Osteocyte (in vitro differentiated cells): ENCODE data around the gene SMYD3. TPM values are rescaled to one million over a fixed set of nuclear protein-coding genes. Genes with fewer than 3 reads are reported as not detected.

ENCODE experiments used
- DNase-seq: peaks from one replicate; pipeline ENCODE4 v3.0.0; 2021; ENCODE audit warnings: mixed read lengths; ENCODE audit not compliant: unreplicated experiment; ENCODE audit errors: extremely low spot score
- H3K27ac Mint-ChIP-seq: one replicate; pipeline ENCODE4 v1.8.0; 2021; ENCODE audit warnings: mild to moderate bottlenecking, mixed read lengths; ENCODE audit not compliant: unreplicated experiment
- H3K27me3 Mint-ChIP-seq: one replicate; pipeline ENCODE4 v1.8.0; 2021; ENCODE audit warnings: mixed read lengths; ENCODE audit not compliant: unreplicated experiment
- H3K36me3 Mint-ChIP-seq: one replicate; pipeline ENCODE4 v1.8.0; 2021; ENCODE audit warnings: mixed read lengths; ENCODE audit not compliant: unreplicated experiment
- H3K4me1 Mint-ChIP-seq: one replicate; pipeline ENCODE4 v1.8.0; 2021; ENCODE audit warnings: mixed read lengths; ENCODE audit not compliant: unreplicated experiment
- H3K4me3 Mint-ChIP-seq: one replicate; pipeline ENCODE4 v1.8.0; 2021; ENCODE audit warnings: mild to moderate bottlenecking, moderate library complexity, mixed read lengths; ENCODE audit not compliant: unreplicated experiment
- H3K9me3 Mint-ChIP-seq: one replicate; pipeline ENCODE4 v1.8.0; 2021; ENCODE audit warnings: mixed read lengths; ENCODE audit not compliant: unreplicated experiment
- CTCF ChIP-seq: fragments of 200-600 bp; sonication (generic); IDR thresholded peaks from 2 replicates; pipeline ENCODE4 v1.5.0; 2021; ENCODE audit warnings: antibody characterized with exemption, mild to moderate bottlenecking, moderate library complexity
- total RNA-seq: library from RNA; stranded (reverse); gene quantifications from 2 replicates; pipeline ENCODE4 v1.2.1, GENCODE V29; 2021

Gene SMYD3
- total RNA-seq, 1 donor from 2014 or later = 22.3 TPM

- H3K4me3 Mint-ChIP-seq = no peak overlapping the region
- H3K9me3 Mint-ChIP-seq = no peaks in the 10 kb centered on the region
- no peaks in the 10 kb centered on the region for H3K27me3 Mint-ChIP-seq
- no peak for DNase-seq
- TF ChIP-seq CTCF = no peak
- H3K36me3 Mint-ChIP-seq = no peaks in the 10 kb centered on the region
- no peak overlapping the region for H3K27ac Mint-ChIP-seq
- peaks cover 38% of the 10 kb centered on the region for H3K4me1 Mint-ChIP-seq
These were observed 549.1 kb downstream of the SMYD3 start for GRCh38 chr1:245958016-245958415.

- Mint-ChIP-seq H3K27me3 (no peaks in the 10 kb centered on the region), H3K4me3 (no peak overlapping the region)
- TF ChIP-seq CTCF = no peak
These were observed 549.7 kb downstream of the SMYD3 start for GRCh38 chr1:245957427-245957826.

GRCh38 chr1:245956225-245956624 lies 550.9 kb downstream of the SMYD3 start:
- TF ChIP-seq CTCF = no peak
- no peaks in the 10 kb centered on the region for H3K9me3 Mint-ChIP-seq
- H3K4me1 Mint-ChIP-seq = peaks cover 26% of the 10 kb centered on the region
- no peak for DNase-seq
- no peak overlapping the region for H3K4me3 Mint-ChIP-seq
- H3K27me3 Mint-ChIP-seq = no peaks in the 10 kb centered on the region
- H3K36me3 Mint-ChIP-seq = no peaks in the 10 kb centered on the region
- no peak overlapping the region for H3K27ac Mint-ChIP-seq

More at GRCh38 chr1:245957427-245957826, 549.7 kb downstream of the SMYD3 start:
- H3K4me1 Mint-ChIP-seq = peaks cover 35% of the 10 kb centered on the region
- no peaks in the 10 kb centered on the region for H3K36me3 Mint-ChIP-seq
- no peak overlapping the region for H3K27ac Mint-ChIP-seq
- no peaks in the 10 kb centered on the region for H3K9me3 Mint-ChIP-seq
- no peak for DNase-seq

- Mint-ChIP-seq H3K27ac (peak overlapping the region; percentile 60), H3K4me3 (peak overlapping the region; percentile 21), H3K27me3 (no peaks in the 10 kb centered on the region), H3K9me3 (no peaks in the 10 kb centered on the region), H3K36me3 (peaks cover 2% of the 10 kb centered on the region), H3K4me1 (peaks cover 20% of the 10 kb centered on the region)
- no peak for DNase-seq
- no peak for TF ChIP-seq CTCF
These were observed 553.0 kb downstream of the SMYD3 start for GRCh38 chr1:245953876-245954660.

- H3K27me3 Mint-ChIP-seq = no peaks in the 10 kb centered on the region
- TF ChIP-seq CTCF = no peak
- H3K4me3 Mint-ChIP-seq = no peak overlapping the region
- peaks cover 20% of the 10 kb centered on the region for H3K4me1 Mint-ChIP-seq
- H3K9me3 Mint-ChIP-seq = no peaks in the 10 kb centered on the region
- H3K36me3 Mint-ChIP-seq = peaks cover 2% of the 10 kb centered on the region
- DNase-seq = no peak
- peak overlapping the region; percentile 25 for H3K27ac Mint-ChIP-seq
These were observed 554.6 kb downstream of the SMYD3 start for GRCh38 chr1:245952383-245953026.
